GM18498 (cell line): ENCODE measurements around the gene ANKRD62.

Experiments
- ATAC-seq: cut with Tn5 transposase; IDR thresholded peaks from one replicate; pipeline ENCODE4 v1.9.1; 2021; ENCODE audit warnings: mild to moderate bottlenecking, moderate library complexity; ENCODE audit not compliant: unreplicated experiment

ANKRD62 gene

DNA sequence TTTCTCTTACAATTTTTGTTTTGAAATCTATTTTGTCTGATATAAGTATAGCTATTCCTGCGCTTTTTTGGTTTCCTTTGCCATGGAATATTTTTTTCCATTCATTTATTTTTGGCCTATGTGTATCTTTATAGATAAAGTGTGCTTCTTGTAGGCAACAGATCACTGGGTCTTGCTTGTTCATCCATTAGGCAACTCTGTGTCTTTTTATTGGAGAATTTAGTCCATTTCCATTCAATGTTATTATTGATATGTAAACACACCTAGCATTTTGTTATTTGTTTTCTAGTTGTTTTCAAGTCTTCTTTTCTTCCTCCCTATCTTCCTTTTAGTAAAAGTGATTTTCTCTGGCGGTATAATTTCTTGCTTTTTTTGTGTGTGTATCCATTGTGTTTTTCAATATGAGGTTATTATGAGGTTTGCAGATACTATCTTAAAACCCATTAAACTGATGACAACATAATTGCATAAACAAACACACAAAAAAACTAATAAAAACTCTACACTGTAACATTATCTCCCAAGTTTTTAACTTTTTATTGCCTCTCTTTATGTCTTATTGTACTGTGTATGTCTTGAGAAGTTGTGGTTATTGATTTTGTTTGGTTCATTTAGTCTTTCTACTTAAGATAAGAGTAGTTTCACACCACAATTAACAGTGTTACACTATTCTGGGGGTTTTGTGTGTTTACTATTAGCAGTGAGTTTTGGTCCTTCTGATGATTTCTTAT, 71.6 kb downstream of the ANKRD62 start:
- no peak for ATAC-seq
